HG03460 (cell line): Measurements from ENCODE around the gene TDP1.
"Not testable (repeated sequence)": the region's sequence is repeated elsewhere in the genome, so short reads cannot be mapped to it uniquely, and the experiment has no call there.

Experiments used
- ATAC-seq: cut with Tn5 transposase; IDR thresholded peaks from one replicate; pipeline ENCODE4 v1.9.1; 2021; ENCODE audit not compliant: unreplicated experiment

Gene TDP1

GRCh38 chr14:90042496-90043252 lies 86.9 kb downstream of the TDP1 start:
- no peak for ATAC-seq

GRCh38 chr14:90045616-90046015 lies 89.9 kb downstream of the TDP1 start:
- no peak for ATAC-seq

GRCh38 chr14:90049390-90049789 lies 93.7 kb downstream of the TDP1 start:
- no peak for ATAC-seq

- ATAC-seq, result no peak
These were observed 94.5 kb downstream of the TDP1 start for GRCh38 chr14:90050271-90050670.

- ATAC-seq, result no peak
These were observed 97.3 kb downstream of the TDP1 start for GRCh38 chr14:90053044-90053443.

- ATAC-seq, result no peak
These were observed 99.1 kb downstream of the TDP1 start for GRCh38 chr14:90054803-90055202.

GRCh38 chr14:90056826-90057225 lies 101.1 kb downstream of the TDP1 start:
- no peak for ATAC-seq

GRCh38 chr14:90058876-90059458 lies 103.2 kb downstream of the TDP1 start:
- no peak for ATAC-seq

GRCh38 chr14:90060312-90060964 lies 104.7 kb downstream of the TDP1 start:
- peak; percentile 50 for ATAC-seq

GRCh38 chr14:90060965-90061684 lies 105.4 kb downstream of the TDP1 start:
- ATAC-seq, result no peak

GRCh38 chr14:90061685-90062126 lies 106.0 kb downstream of the TDP1 start, which contains the start of gene KCNK13:
Gene KCNK13 (plus strand): TSS chr14:90061994. CDS start chr14:90062206, 212 bp downstream.
- no peak for ATAC-seq

GRCh38 chr14:90062127-90062794 lies 106.5 kb downstream of the TDP1 start:
- no peak for ATAC-seq

GRCh38 chr14:90062822-90063539 lies 107.3 kb downstream of the TDP1 start:
- no peak for ATAC-seq

GRCh38 chr14:90072350-90072749 lies 116.6 kb downstream of the TDP1 start:
- no peak for ATAC-seq

GRCh38 chr14:90079576-90079975 lies 123.8 kb downstream of the TDP1 start:
- no peak for ATAC-seq

- no peak for ATAC-seq
These were observed 131.7 kb downstream of the TDP1 start for GRCh38 chr14:90087433-90087832.

GRCh38 chr14:90088176-90088575 lies 132.4 kb downstream of the TDP1 start:
- ATAC-seq, result no peak

GRCh38 chr14:90089486-90089885 lies 133.8 kb downstream of the TDP1 start:
- ATAC-seq, result not testable (repeated sequence)

GRCh38 chr14:90091393-90091792 lies 135.7 kb downstream of the TDP1 start:
- no peak for ATAC-seq

GRCh38 chr14:90093942-90094595 lies 138.3 kb downstream of the TDP1 start:
- no peak for ATAC-seq
